IMR-90 (cell line): ENCODE data around the gene ADGRV1. TPM values are rescaled to one million over a fixed set of nuclear protein-coding genes. Genes with fewer than 3 reads are reported as not detected.

Experiments
- ATAC-seq: fragments of 200-7000 bp; cut with Tn5 transposase; 2 replicates; pipeline ENCODE4 v1.9.1; 2020; ENCODE audit warnings: low read depth, mild to moderate bottlenecking, moderate library complexity
- BruUV-seq: library from RNA; stranded (reverse); fragments of 400-500 nt; replicated peaks from 2 replicates; lab custom pipeline; 2021; lab: Mats Ljungman, UMichigan
- CTCF ChIA-PET: fragments of 300-600 bp; formaldehyde crosslinking; extraction: SDS; loops from one replicate; lab custom pipeline; 2021; ENCODE audit warnings: antibody characterized with exemption; lab: Yijun Ruan, JAX
- POLR2A ChIA-PET: fragments of 300-600 bp; sonication (Branson Sonifier 250); formaldehyde crosslinking; loops from one replicate; lab custom pipeline; 2022; ENCODE audit warnings: antibody characterized with exemption; ENCODE audit not compliant: unreplicated experiment; lab: Charles Lee
- DNase-seq: peaks from one replicate; pipeline ENCODE4 v3.0.0; 2013
- H2AFZ ChIP-seq: replicated peaks from 2 replicates; pipeline ENCODE3; 2013; ENCODE audit warnings: low read length, mild to moderate bottlenecking; ENCODE audit not compliant: poor library complexity
- H2AK5ac ChIP-seq: 2 replicates; pipeline ENCODE4 v1.6.1; 2013; ENCODE audit warnings: low read depth, low read length, inconsistent platforms
- H2AK9ac ChIP-seq: replicated peaks from 2 replicates; pipeline ENCODE3; 2013; ENCODE audit warnings: mild to moderate bottlenecking, low read depth, low read length, moderate library complexity; ENCODE audit not compliant: poor library complexity
- H2BK120ac ChIP-seq: 2 replicates; pipeline ENCODE4 v1.6.1; 2013; ENCODE audit warnings: low read depth, low read length, inconsistent platforms
- H2BK15ac ChIP-seq: 3 replicates; pipeline ENCODE4 v1.6.1; 2013; ENCODE audit warnings: low read depth, low read length, inconsistent platforms
- H2BK20ac ChIP-seq: 2 replicates; pipeline ENCODE4 v1.6.1; 2013; ENCODE audit warnings: low read depth, mild to moderate bottlenecking, inconsistent platforms, low read length, moderate library complexity
- H2BK5ac ChIP-seq: 2 replicates; pipeline ENCODE4 v1.6.1; 2013; ENCODE audit warnings: mild to moderate bottlenecking, low read depth, low read length, inconsistent platforms; ENCODE audit not compliant: poor library complexity, severe bottlenecking
- H3K14ac ChIP-seq: replicated peaks from 2 replicates; pipeline ENCODE4 v1.6.1; 2013; ENCODE audit warnings: low read depth, low read length, inconsistent platforms
- H3K18ac ChIP-seq: 2 replicates; pipeline ENCODE4 v1.6.1; 2013; ENCODE audit warnings: low read depth, low read length, control low read depth
- H3K23ac ChIP-seq: 2 replicates; pipeline ENCODE4 v1.6.1; 2013; ENCODE audit warnings: low read depth, low read length, inconsistent platforms
- H3K27ac ChIP-seq: 2 replicates; pipeline ENCODE4 v1.5.1; 2013; ENCODE audit warnings: mild to moderate bottlenecking, control low read depth, low read length; ENCODE audit not compliant: insufficient read depth
- H3K27me3 ChIP-seq: 2 replicates; pipeline ENCODE4 v1.6.1; 2013; ENCODE audit warnings: low read length; ENCODE audit not compliant: control insufficient read depth, insufficient read depth
- H3K36me3 ChIP-seq: 2 replicates; pipeline ENCODE4 v1.6.1; 2013; ENCODE audit warnings: low read length, mixed read lengths; ENCODE audit not compliant: control insufficient read depth, insufficient read depth
- H3K4ac ChIP-seq: 2 replicates; pipeline ENCODE4 v1.6.1; 2013; ENCODE audit warnings: low read depth, low read length, inconsistent platforms
- H3K4me1 ChIP-seq: 2 replicates; pipeline ENCODE4 v1.6.1; 2013; ENCODE audit warnings: low read length, mixed read lengths; ENCODE audit not compliant: control insufficient read depth, insufficient read depth
- H3K4me2 ChIP-seq: 2 replicates; pipeline ENCODE4 v1.6.1; 2013; ENCODE audit warnings: low read depth, mild to moderate bottlenecking, control low read depth, low read length, moderate library complexity
- H3K4me3 ChIP-seq: 2 replicates; pipeline ENCODE4 v1.5.1; 2013; ENCODE audit warnings: low read depth, mild to moderate bottlenecking, control low read depth, low read length, moderate library complexity; ENCODE audit not compliant: insufficient read depth
- H3K56ac ChIP-seq: 2 replicates; pipeline ENCODE4 v1.6.1; 2013; ENCODE audit warnings: low read length, inconsistent platforms; ENCODE audit not compliant: insufficient read depth; ENCODE audit errors: extremely low read depth
- H3K79me1 ChIP-seq, 2 experiments: 2 replicates each; pipeline ENCODE4 v1.6.1; 2013; ENCODE audit warnings: low read length in 2 of 2, inconsistent platforms in 1 of 2, low read depth in 1 of 2
- H3K9ac ChIP-seq: 2 replicates; pipeline ENCODE4 v1.6.1; 2013; ENCODE audit warnings: low read depth, low read length, control low read depth
- H3K9me1 ChIP-seq: 2 replicates; pipeline ENCODE4 v1.6.1; 2013; ENCODE audit warnings: low read length, inconsistent platforms; ENCODE audit not compliant: insufficient read depth
- H3K9me3 ChIP-seq: 2 replicates; pipeline ENCODE4 v1.6.1; 2013; ENCODE audit warnings: low read length; ENCODE audit not compliant: control insufficient read depth, insufficient read depth
- H4K20me1 ChIP-seq: 2 replicates; pipeline ENCODE4 v1.6.1; 2013; ENCODE audit warnings: low read length, inconsistent platforms; ENCODE audit not compliant: insufficient read depth
- H4K5ac ChIP-seq: 2 replicates; pipeline ENCODE4 v1.6.1; 2013; ENCODE audit warnings: mild to moderate bottlenecking, low read depth, low read length, control low read depth
- H4K8ac ChIP-seq, 2 experiments: 2 replicates each; pipeline ENCODE4 v1.6.1; 2013; ENCODE audit warnings: low read depth in 2 of 2, low read length in 2 of 2, control low read depth in 1 of 2, inconsistent platforms in 1 of 2
- H4K91ac ChIP-seq: 2 replicates; pipeline ENCODE4 v1.6.1; 2013; ENCODE audit warnings: low read depth, low read length, inconsistent platforms; ENCODE audit not compliant: insufficient read depth
- BHLHE40 ChIP-seq: fragments of 150-350 bp; IDR thresholded peaks from 2 replicates; pipeline ENCODE4 v1.6.1; 2016; ENCODE audit warnings: mild to moderate bottlenecking, low read depth, low read length
- CEBPB ChIP-seq: IDR thresholded peaks from 2 replicates; pipeline ENCODE4 v1.6.1; 2012; ENCODE audit warnings: low read depth, low read length, improper control_type of control experiment
- CHD1 ChIP-seq: IDR thresholded peaks from 2 replicates; pipeline ENCODE4 v1.6.1; 2012; ENCODE audit warnings: low read depth, low read length, improper control_type of control experiment
- CTCF ChIP-seq: conservative IDR thresholded peaks from 2 replicates; pipeline ENCODE4 v1.5.1; 2012; ENCODE audit warnings: mild to moderate bottlenecking, low read depth, low read length, improper control_type of control experiment
- FOS ChIP-seq: fragments of 150-350 bp; IDR thresholded peaks from 2 replicates; pipeline ENCODE4 v1.6.1; 2016; ENCODE audit warnings: low read depth, low read length
- MAFK ChIP-seq: IDR thresholded peaks from 2 replicates; pipeline ENCODE4 v1.6.1; 2012; ENCODE audit warnings: low read depth, low read length, improper control_type of control experiment
- MAZ ChIP-seq: IDR thresholded peaks from 2 replicates; pipeline ENCODE4 v1.6.1; 2012; ENCODE audit warnings: low read depth, mild to moderate bottlenecking, low read length, improper control_type of control experiment, moderate library complexity, borderline replicate concordance
- MXI1 ChIP-seq: IDR thresholded peaks from 2 replicates; pipeline ENCODE4 v1.6.1; 2012; ENCODE audit warnings: low read depth, mild to moderate bottlenecking, low read length, moderate library complexity, borderline replicate concordance
- NFE2L2 ChIP-seq: fragments of 150-350 bp; IDR thresholded peaks from 2 replicates; pipeline ENCODE4 v1.6.1; 2016; ENCODE audit warnings: low read depth, mild to moderate bottlenecking, low read length
- POLR2A ChIP-seq: IDR thresholded peaks from 2 replicates; pipeline ENCODE4 v1.6.1; 2012; ENCODE audit warnings: mild to moderate bottlenecking, low read depth, low read length
- RAD21 ChIP-seq: IDR thresholded peaks from 2 replicates; pipeline ENCODE4 v1.6.1; 2012; ENCODE audit warnings: low read length, improper control_type of control experiment
- RCOR1 ChIP-seq: IDR thresholded peaks from 2 replicates; pipeline ENCODE4 v1.6.1; 2012; ENCODE audit warnings: mild to moderate bottlenecking, low read length, improper control_type of control experiment; ENCODE audit not compliant: insufficient replicate concordance
- RFX5 ChIP-seq: IDR thresholded peaks from 2 replicates; pipeline ENCODE4 v1.8.0; 2012; ENCODE audit warnings: low read depth, mild to moderate bottlenecking, low read length, moderate library complexity
- SMC3 ChIP-seq: fragments of 150-350 bp; IDR thresholded peaks from 2 replicates; pipeline ENCODE4 v1.6.1; 2016; ENCODE audit warnings: low read depth, mild to moderate bottlenecking, antibody characterized with exemption, low read length, moderate library complexity
- WGBS, 2 experiments: methylation state at CpG; one replicate each; pipeline versions ENCODE4 v1.1.5 to v1.1.7; 2013; ENCODE audit warnings: missing lambda C conversion rate in 2 of 2; ENCODE audit not compliant: insufficient read length in 1 of 2; ENCODE audit errors: extremely low coverage in 2 of 2; 5-methylcytosine and 5-hydroxymethylcytosine counted together
- dilution Hi-C: fragments of 300-500 bp; cut with HindIII; formaldehyde crosslinking; loops from one replicate; pipeline ENCODE4 v1.14.3; 2018; ENCODE audit warnings: low sequenced_read_pairs; ENCODE audit not compliant: unreplicated experiment
- in situ Hi-C: fragments of 300-500 bp; cut with MboI; formaldehyde crosslinking; loops from 3 replicates; pipeline ENCODE4 v1.14.3; 2019; ENCODE audit warnings: low sequenced_read_pairs, inconsistent platforms, mixed read lengths
- intact Hi-C: fragments of 100-400 bp; cut with micrococcal nuclease; formaldehyde crosslinking; loops from 2 replicates; pipeline ENCODE4 v1.10.0; 2022
- polyA plus RNA-seq, 3 experiments: library from polyadenylated mRNA; depleted of rRNA; stranded (reverse); fragments of >200 nt; gene quantifications; 2 replicates each; pipeline ENCODE4 v1.2.3, GENCODE V29; 2012; ENCODE audit warnings: low replicate concordance in 1 of 3
- total RNA-seq: library from RNA; depleted of rRNA; stranded (reverse); fragments of >200 nt; gene quantifications from 2 replicates; pipeline ENCODE4 v1.2.3, GENCODE V29; 2012
- TF ChIP-seq, protein P1 (sequence below): fragments of 150-350 bp; IDR thresholded peaks from 2 replicates; pipeline ENCODE4 v1.6.1; 2016; ENCODE audit warnings: low read depth, mild to moderate bottlenecking, low read length, moderate library complexity, borderline replicate concordance
- TF ChIP-seq, protein P2 (sequence below): fragments of 150-350 bp; IDR thresholded peaks from 2 replicates; pipeline ENCODE4 v1.6.1; 2017; ENCODE audit warnings: mild to moderate bottlenecking, antibody characterized with exemption, low read length, low read depth

ADGRV1 gene
- total and polyA plus RNA-seq, 2 of the 4 experiments (the other 2 are of a cell fraction), result under 0.01 TPM; not detected in 1

DNA sequence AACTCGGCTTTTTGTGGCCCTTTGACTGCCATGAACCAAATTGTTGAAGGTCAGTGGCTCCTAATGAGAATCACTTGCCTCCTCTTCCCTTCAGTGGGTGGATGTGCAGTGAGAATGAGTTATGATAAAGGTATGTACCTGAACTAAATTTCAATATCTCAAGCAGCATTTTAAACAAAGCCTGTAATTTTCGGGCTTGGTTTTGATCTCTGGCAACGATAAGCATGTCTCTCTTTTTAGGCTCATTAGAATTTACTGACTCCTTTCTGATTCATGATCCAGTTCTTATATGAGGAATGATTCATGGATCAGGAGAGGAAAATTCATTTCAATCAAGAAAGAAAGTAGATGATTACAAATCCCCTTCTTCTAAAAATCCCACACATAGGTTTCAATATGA is 519.0 kb downstream of the ADGRV1 start:
- ChIA-PET CTCF (no interaction called here), POLR2A (no interaction called here)
- no peak overlapping the region for H4K91ac ChIP-seq
- no peak overlapping the region for H3K23ac ChIP-seq
- TF ChIP-seq, protein P1, sequence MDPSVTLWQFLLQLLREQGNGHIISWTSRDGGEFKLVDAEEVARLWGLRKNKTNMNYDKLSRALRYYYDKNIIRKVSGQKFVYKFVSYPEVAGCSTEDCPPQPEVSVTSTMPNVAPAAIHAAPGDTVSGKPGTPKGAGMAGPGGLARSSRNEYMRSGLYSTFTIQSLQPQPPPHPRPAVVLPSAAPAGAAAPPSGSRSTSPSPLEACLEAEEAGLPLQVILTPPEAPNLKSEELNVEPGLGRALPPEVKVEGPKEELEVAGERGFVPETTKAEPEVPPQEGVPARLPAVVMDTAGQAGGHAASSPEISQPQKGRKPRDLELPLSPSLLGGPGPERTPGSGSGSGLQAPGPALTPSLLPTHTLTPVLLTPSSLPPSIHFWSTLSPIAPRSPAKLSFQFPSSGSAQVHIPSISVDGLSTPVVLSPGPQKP, result no peak
- no peak for TF ChIP-seq BHLHE40
- TF ChIP-seq MXI1, result no peak
- no peak for TF ChIP-seq CEBPB
- no peak for TF ChIP-seq RAD21
- no peak for TF ChIP-seq MAZ
- TF ChIP-seq CTCF, result no peak
- no peak for TF ChIP-seq NFE2L2
- TF ChIP-seq FOS, result no peak
- no peak for TF ChIP-seq RFX5
- TF ChIP-seq, protein P2, sequence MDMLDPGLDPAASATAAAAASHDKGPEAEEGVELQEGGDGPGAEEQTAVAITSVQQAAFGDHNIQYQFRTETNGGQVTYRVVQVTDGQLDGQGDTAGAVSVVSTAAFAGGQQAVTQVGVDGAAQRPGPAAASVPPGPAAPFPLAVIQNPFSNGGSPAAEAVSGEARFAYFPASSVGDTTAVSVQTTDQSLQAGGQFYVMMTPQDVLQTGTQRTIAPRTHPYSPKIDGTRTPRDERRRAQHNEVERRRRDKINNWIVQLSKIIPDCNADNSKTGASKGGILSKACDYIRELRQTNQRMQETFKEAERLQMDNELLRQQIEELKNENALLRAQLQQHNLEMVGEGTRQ, result no peak
- no peak for TF ChIP-seq RCOR1
- no peak for TF ChIP-seq POLR2A
- no peak for TF ChIP-seq SMC3
- no peak for TF ChIP-seq MAFK
- no peak for TF ChIP-seq CHD1
- H3K9me3 ChIP-seq, result no peaks in the 10 kb centered on the region
- DNase-seq (no peak), ATAC-seq (no peak)
- H3K14ac ChIP-seq, result no peak overlapping the region
- no CpG with 5 or more reads among the region's 3 CpGs for WGBS, 2 experiments
- no peak overlapping the region for H3K56ac ChIP-seq
- no peak overlapping the region for H2BK20ac ChIP-seq
- H3K18ac ChIP-seq, result no peak overlapping the region
- no peak overlapping the region for H3K4me3 ChIP-seq
- no peak overlapping the region for H2AK5ac ChIP-seq
- BruUV-seq, result no TSS peak
- dilution Hi-C loops, result no loop called here
- no peak overlapping the region for H3K27ac ChIP-seq
- no peak overlapping the region for H2BK5ac ChIP-seq
- peaks cover 6% of the 10 kb centered on the region for H3K4me1 ChIP-seq
- no peak overlapping the region for H2AFZ ChIP-seq
- H4K8ac ChIP-seq, result no peak overlapping the region
- no peak overlapping the region for H2BK15ac ChIP-seq
- no peaks in the 10 kb centered on the region for H3K79me1 ChIP-seq
- no peaks in the 10 kb centered on the region for H3K27me3 ChIP-seq
- H3K36me3 ChIP-seq, result no peaks in the 10 kb centered on the region
- intact Hi-C loops, result no loop called here
- no peaks in the 10 kb centered on the region for H4K20me1 ChIP-seq
- H2BK120ac ChIP-seq, result no peak overlapping the region
- H3K4me2 ChIP-seq, result no peak overlapping the region
- no peaks in the 10 kb centered on the region for H3K9me1 ChIP-seq
- no peak overlapping the region for H3K4ac ChIP-seq
- in situ Hi-C loops, result no loop called here
- H2AK9ac ChIP-seq, result no peak overlapping the region
- no peak overlapping the region for H4K5ac ChIP-seq
- no peak overlapping the region for H3K9ac ChIP-seq
